Skin of body (tissue), 3 donors: ENCODE results near the gene TRIM66. TPM values are rescaled to one million over a fixed set of nuclear protein-coding genes. Genes with fewer than 3 reads are reported as not detected.

Source experiments
- DNase-seq: peaks from one replicate; lab custom pipeline; 2025; lab: John Stamatoyannopoulos, UW
- small RNA-seq: library from RNA; depleted of rRNA; stranded (forward); fragments of <200 nt; gene quantifications from one replicate; pipeline ENCODE3, GENCODE V24; 2014; ENCODE audit warnings: low replicate concordance
- total RNA-seq: library from RNA; depleted of rRNA; stranded (reverse); fragments of >200 nt; gene quantifications from one replicate; pipeline ENCODE4 v1.2.3, GENCODE V29; 2014

TRIM66 gene
- total RNA-seq, 1 donor from 2014 or later: 5.1 TPM

DNA sequence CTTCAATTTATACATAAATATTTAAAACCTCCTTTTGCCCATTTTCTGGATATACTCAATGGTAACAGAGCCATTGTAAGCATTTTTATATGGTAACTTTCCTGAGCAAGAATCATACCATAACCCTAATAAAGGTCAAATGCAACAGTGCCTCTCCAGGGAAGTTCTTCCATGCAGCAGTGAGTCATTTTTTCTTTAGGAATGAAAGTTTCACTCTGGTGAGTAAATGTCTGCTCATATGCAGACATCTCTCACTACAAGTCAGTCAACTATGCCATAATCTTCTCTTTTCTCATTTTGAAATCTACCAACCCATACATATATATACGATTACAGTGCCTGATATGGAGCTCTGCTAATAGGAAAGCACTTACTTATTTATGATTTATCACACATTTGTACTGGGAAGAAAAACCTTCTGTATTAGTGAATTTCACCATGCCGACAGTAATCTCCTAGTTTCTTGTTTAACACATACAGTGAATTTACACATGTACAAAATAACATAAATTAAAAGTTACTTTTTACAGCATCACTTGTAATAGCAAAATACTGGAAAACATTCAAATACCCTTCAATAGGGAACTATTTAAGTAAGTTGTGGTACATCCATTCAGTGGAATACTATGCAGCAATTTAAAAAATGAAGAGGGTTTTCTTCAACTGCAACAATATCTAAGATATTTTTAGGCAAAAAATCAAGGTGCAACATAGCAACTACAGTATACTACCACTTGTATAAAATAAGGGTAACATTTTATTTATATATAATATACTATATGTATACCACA, 104.5 kb downstream of the TRIM66 start:
- no peak for DNase-seq

DNA sequence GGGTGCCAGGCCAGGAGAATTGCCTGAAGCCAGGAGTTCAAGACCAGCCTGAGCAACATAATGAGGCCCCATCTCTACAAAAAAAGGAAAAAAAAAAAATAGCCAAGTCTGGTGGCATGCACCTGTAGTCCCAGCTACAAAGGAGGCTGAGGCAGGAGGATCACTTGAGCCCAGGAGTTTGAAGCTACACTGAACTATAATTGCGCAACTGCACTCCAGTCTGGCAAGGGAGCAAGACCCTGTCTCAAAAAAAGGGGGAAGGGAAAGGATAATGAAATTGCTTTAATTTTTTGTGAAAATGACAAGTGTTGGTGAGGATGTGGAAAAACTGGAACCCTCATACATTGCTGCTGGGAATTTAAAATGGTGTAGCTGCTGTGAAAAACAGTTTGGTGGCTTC, 107.7 kb downstream of the TRIM66 start:
- no peak for DNase-seq

DNA sequence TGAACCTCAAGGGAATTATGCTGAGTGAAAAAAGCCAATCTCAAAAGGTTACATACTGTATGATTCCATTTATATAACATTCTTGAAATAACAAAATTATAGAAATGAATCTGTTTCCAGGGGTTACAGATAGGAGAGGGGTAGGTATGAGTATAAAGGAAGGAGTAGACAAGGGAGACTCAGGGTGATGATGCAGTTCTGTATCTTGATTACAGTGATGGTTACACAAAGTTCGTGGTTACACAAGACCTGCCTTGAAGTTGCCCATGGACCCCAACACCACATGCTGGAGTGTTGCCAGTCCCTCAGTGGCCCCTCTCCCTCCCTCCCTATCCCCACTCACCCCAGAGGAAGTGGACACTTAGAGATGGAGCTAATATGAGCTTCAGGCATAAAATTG, 108.7 kb downstream of the TRIM66 start:
- DNase-seq: no peak

DNA sequence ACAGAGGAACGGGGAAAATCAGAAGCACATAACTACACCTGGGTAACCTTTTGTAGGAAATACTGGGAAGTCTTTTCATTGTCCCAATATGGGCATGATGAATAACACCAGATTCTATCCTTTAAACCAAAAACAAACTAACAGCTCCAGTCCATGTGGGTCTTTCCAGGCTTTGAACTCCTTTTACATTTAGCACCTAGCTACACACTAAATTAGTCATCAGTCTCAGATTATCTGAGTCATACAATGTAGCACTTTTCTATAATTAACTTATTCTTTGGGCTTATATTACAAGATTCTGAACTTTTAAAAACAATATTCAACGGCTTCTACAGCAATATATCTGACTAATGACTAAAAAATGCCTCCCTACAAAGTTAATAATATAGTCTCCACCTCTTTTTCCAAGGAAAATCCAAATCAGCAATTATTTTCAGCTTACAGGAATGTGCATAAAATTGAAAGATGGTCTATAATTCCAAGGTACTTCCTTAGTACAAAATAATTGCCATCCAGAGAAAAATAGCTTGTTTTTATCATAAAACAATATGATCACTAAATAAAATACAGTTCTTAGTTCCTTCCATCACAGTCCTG, 114.8 kb downstream of the TRIM66 start:
- DNase-seq: no peak

DNA sequence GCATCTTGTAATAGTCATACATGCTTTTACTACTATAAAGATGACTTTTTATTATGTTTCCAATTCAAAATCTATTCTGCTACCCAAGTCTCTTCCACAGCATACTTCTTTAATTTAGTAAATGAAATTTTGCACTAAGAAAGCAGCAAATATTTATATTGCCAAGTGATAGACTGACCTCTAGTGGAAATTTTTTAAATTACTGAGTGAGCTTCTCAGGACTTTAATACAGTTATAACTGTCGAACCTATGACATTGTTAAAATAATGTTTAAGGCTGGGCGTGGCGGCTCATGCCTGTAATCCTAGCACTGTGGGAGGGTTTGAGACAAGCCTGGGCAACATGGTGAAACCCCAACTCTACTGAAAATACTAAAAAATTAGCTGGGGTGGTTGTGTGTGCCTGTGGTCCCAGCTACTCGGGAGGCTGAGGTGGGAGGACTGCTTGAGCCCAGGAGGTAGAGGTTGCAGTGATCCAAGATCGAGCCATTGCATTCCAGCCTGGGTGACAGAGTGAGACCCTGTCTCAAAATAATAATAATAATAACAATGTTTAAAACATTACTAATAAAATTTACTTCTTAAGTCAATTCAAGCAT, 115.8 kb downstream of the TRIM66 start:
- DNase-seq: peak; percentile 0

DNA sequence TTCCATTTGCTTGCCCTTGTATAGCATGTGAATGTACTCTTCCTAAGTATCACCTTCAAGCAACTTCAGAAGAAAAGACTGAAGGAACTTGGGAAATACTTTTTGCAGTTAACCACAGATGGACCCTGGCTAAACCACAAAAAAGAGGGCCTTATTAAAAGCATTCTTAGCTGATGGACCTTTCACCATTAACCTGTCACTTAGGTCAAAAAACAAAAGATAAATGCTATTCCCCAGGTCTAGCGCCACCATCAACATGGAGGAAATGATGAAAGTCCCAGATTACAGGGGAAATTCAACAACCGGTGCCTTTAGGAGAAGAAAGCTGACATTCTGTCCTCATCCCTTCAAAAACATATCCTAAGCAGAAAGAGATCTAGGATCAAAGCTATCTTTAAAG, 117.9 kb downstream of the TRIM66 start:
- DNase-seq: no peak

Small RNA genes lying within 50 kb of the gene (small RNA-seq; reads per million reads assigned to genes)
- gene SNORA3A: not detected
- gene SNORA3B: 5.9 reads per million, percentile 91 among the genes with 10 or more reads in this experiment

Other genes starting within 250 kb of the TRIM66 start
- 0.69 TPM for gene STK33, start 88.4 kb downstream of the TRIM66 start, total RNA-seq
- gene RPL27A, start 127 bp upstream of the TRIM66 start, total RNA-seq: 990 TPM
- gene AKIP1, start 228.5 kb upstream of the TRIM66 start, total RNA-seq: 12.1 TPM